Nephron (organoid): ENCODE data around the gene SOSTDC1.

Source experiments
- H3K27ac Mint-ChIP-seq, 3 experiments: 2 replicates each; pipeline ENCODE4 v1.8.0; 2020; ENCODE audit warnings: mixed read lengths in 3 of 3, mild to moderate bottlenecking in 2 of 3, moderate library complexity in 1 of 3
- H3K27me3 Mint-ChIP-seq: 2 replicates; pipeline ENCODE4 v1.8.0; 2021; ENCODE audit warnings: low read depth, mild to moderate bottlenecking, moderate library complexity, mixed read lengths
- H3K36me3 Mint-ChIP-seq: 2 replicates; pipeline ENCODE4 v1.8.0; 2020; ENCODE audit warnings: low read depth, mixed read lengths
- H3K4me1 Mint-ChIP-seq: 2 replicates; pipeline ENCODE4 v1.8.0; 2020; ENCODE audit warnings: mixed read lengths
- H3K4me3 Mint-ChIP-seq, 3 experiments: 2 replicates each; pipeline ENCODE4 v1.8.0; 2020; ENCODE audit warnings: mild to moderate bottlenecking in 3 of 3, mixed read lengths in 3 of 3, moderate library complexity in 2 of 3
- H3K9me3 Mint-ChIP-seq: 2 replicates; pipeline ENCODE4 v1.8.0; 2020; ENCODE audit warnings: mixed read lengths
- TF ChIP-seq, protein P1 (sequence below), 3 experiments: fragments of 200-600 bp; sonication (generic); IDR thresholded peaks; one replicate each; pipeline ENCODE4 v1.5.0; 2021; ENCODE audit warnings: antibody characterized with exemption in 3 of 3; ENCODE audit not compliant: unreplicated experiment in 3 of 3

Gene SOSTDC1

DNA sequence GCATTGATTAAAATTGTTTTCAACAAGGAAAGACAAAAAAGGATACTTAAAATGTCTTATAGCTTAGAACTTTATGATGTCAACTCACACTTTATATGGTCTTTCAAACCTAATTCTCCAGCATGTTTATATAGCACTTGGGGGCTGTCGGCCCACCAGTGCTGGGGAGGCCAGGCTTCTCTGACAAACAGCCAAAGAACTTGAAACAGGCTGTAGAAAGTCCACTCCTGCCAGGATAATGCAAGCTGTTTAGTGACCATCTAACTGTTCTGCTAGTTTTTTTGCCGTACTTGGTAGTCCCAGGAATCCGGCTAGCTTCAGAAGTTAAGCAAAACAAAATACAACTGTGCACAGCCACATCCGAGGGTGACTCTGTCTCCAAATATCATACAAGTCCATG, 13.6 kb upstream of the SOSTDC1 start:
- Mint-ChIP-seq H3K4me1 (peaks cover 7% of the 10 kb centered on the region), H3K9me3 (no peaks in the 10 kb centered on the region), H3K27me3 (no peaks in the 10 kb centered on the region), H3K36me3 (no peaks in the 10 kb centered on the region), H3K27ac (peak overlapping the region in 2 of 3 experiments; percentile 63 to 82), H3K4me3 (no peak overlapping the region)
- TF ChIP-seq, protein P1, sequence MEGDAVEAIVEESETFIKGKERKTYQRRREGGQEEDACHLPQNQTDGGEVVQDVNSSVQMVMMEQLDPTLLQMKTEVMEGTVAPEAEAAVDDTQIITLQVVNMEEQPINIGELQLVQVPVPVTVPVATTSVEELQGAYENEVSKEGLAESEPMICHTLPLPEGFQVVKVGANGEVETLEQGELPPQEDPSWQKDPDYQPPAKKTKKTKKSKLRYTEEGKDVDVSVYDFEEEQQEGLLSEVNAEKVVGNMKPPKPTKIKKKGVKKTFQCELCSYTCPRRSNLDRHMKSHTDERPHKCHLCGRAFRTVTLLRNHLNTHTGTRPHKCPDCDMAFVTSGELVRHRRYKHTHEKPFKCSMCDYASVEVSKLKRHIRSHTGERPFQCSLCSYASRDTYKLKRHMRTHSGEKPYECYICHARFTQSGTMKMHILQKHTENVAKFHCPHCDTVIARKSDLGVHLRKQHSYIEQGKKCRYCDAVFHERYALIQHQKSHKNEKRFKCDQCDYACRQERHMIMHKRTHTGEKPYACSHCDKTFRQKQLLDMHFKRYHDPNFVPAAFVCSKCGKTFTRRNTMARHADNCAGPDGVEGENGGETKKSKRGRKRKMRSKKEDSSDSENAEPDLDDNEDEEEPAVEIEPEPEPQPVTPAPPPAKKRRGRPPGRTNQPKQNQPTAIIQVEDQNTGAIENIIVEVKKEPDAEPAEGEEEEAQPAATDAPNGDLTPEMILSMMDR (IDR thresholded peaks at IDR 0.05; ENCODE audit: unreplicated experiment in 3 of 3), result no peak

DNA sequence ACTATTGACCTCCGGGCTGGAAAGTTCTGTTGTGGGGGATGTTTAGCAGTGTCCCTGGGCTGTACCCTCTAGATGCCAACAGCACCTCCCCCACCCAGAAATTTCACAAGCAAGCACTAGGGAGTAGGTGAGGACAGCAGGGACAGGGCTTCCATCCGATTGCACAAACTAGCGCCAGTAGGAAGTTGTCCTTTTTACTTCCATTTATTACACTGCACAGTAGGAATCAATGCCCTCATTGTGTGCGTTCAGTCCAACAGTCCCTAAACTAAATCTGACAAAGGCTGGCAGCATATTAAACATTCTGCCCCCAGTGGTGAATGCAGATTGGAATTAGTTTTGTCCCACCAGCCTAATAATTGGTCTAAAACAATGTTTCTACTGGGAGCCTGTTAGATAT, 6.4 kb upstream of the SOSTDC1 start:
- no peak overlapping the region for H3K4me3 Mint-ChIP-seq
- no peak overlapping the region for H3K27ac Mint-ChIP-seq
- no peaks in the 10 kb centered on the region for H3K27me3 Mint-ChIP-seq
- H3K36me3 Mint-ChIP-seq, result no peaks in the 10 kb centered on the region
- H3K4me1 Mint-ChIP-seq, result no peaks in the 10 kb centered on the region
- TF ChIP-seq, protein P1 (IDR thresholded peaks at IDR 0.05; ENCODE audit: unreplicated experiment in 3 of 3), result no peak
- no peaks in the 10 kb centered on the region for H3K9me3 Mint-ChIP-seq

DNA sequence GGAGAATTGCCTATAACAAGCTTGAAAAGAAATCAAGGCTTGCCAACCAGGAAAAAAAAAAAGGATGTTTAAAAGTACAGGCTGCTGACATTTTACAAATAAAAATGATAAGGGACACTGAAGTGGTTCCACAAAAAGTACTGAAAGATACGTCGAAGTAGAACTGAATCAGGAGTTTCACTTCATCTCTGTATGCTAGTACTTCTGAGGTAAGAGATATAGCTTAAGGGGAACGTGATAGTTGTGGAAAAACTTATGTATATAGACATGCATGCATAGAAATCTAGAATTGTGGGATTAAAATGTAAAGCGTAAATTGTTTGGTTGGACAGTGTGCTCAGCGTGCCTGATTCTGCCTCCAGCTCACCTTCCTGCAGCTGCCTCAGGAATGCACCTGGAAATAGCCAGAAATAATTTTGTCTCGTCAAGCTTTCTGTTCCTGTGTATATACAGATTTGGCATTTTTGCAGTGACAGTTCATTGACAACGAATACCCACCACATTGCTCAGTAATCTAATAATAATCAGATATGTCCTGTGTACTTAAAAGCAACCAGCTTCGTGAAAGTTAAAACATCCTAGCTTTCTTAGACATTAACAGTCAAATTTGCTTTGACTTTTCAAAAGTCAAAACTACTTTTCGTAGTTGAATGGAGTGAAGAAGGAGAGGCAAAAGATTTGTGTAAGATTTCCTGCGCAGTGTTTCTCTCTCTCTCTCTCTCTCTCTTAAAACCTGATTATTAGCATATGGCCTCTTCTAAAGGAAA, 1.4 kb downstream of the SOSTDC1 start:
- peaks cover 9% of the 10 kb centered on the region for H3K36me3 Mint-ChIP-seq
- H3K4me3 Mint-ChIP-seq, result peak overlapping the region; percentile 82 to 85 (median 83)
- TF ChIP-seq, protein P1 (IDR thresholded peaks at IDR 0.05; ENCODE audit: unreplicated experiment in 3 of 3), result no peak
- peak overlapping the region; percentile 98 to 99 (median 98) for H3K27ac Mint-ChIP-seq
- H3K9me3 Mint-ChIP-seq, result no peaks in the 10 kb centered on the region
- H3K27me3 Mint-ChIP-seq, result no peaks in the 10 kb centered on the region
- peaks cover 32% of the 10 kb centered on the region for H3K4me1 Mint-ChIP-seq

DNA sequence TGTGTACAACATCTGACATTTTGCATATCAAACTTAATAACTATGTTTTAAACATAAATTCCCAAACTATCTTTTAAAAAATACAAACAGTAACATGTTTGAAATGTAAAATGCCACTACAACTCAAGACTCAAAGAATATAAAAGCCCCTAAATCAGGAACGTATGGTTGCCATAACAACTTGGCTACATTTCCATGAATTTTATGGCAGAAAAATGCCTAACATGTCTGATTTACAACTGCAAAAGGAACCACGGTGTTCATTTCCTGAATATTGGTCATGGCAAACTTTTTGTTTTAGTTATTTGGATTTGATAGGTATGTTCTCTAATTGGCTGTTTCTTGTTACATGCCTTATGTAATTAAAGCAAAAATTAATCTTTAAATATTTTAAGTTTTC, 2.0 kb downstream of the SOSTDC1 start:
- Mint-ChIP-seq H3K9me3 (no peaks in the 10 kb centered on the region), H3K4me3 (peak overlapping the region; percentile 82 to 85 (median 83)), H3K36me3 (peaks cover 9% of the 10 kb centered on the region), H3K4me1 (peaks cover 32% of the 10 kb centered on the region), H3K27me3 (no peaks in the 10 kb centered on the region), H3K27ac (peak overlapping the region; percentile 98 to 99 (median 98))
- TF ChIP-seq, protein P1 (IDR thresholded peaks at IDR 0.05; ENCODE audit: unreplicated experiment in 3 of 3), result no peak

DNA sequence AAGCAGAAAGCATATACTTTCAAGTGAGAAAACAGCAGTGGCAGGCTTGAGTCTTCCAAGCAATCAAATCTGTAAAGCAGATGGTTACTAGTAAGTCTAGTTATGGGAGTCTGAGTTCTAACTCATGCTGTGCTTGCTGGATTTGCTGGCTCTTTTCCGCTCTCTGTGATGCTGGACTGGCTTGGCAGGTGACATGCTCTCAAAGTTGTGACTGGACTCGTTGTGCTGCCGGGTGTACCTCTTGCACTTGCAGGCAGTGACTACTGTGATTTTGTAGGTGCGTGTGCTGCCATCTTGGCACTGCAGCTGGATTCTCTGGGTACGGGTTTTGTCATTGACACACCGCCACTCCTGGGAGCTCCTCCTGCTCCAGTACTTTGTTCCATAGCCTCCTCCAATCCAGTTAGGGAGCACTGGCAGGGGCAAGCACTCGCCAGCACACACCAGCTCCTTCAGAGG, 3.1 kb downstream of the SOSTDC1 start:
- Mint-ChIP-seq H3K9me3 (no peaks in the 10 kb centered on the region), H3K27ac (peak overlapping the region in 2 of 3 experiments; percentile 34 to 41)

More for the DNA sequence above, 3.1 kb downstream of the SOSTDC1 start:
- Mint-ChIP-seq H3K27me3 (no peaks in the 10 kb centered on the region), H3K4me1 (peaks cover 32% of the 10 kb centered on the region), H3K36me3 (peaks cover 9% of the 10 kb centered on the region), H3K4me3 (peak overlapping the region; percentile 11 to 34 (median 16))
- TF ChIP-seq, protein P1 (IDR thresholded peaks at IDR 0.05; ENCODE audit: unreplicated experiment in 3 of 3), result no peak
